GM21825 (cell line): ENCODE results near the gene GMDS.
"Not testable (repeated sequence)": the region's sequence is repeated elsewhere in the genome, so short reads cannot be mapped to it uniquely, and the experiment has no call there.

Experiments
- ATAC-seq: cut with Tn5 transposase; IDR thresholded peaks from one replicate; pipeline ENCODE4 v1.9.1; 2021; ENCODE audit warnings: mild to moderate bottlenecking, moderate library complexity; ENCODE audit not compliant: unreplicated experiment

The GMDS gene

GRCh38 chr6:1870251-1870650 is 375.2 kb downstream of the GMDS start:
- no peak for ATAC-seq

GRCh38 chr6:1869769-1870168 is 375.6 kb downstream of the GMDS start:
- ATAC-seq = no peak

DNA sequence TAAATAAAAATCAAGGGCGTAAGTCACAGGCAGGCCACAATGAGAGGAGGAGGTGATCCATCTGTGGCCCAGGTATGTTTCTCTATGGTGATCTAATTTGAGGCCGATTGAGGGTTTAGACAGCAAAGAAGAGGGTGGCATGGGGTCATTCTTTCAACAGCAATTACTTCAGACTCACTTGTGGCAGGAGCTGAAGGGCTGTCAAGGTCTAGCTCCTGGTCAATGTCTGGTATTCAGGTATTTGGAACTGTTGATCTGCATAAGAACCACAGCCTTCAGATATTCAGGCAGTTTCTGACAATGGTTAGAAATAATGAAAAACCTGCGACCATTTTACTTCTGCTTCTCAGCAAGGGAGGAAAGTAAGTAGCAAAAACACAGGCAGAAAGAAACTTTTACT is 376.1 kb downstream of the GMDS start:
- no peak for ATAC-seq

DNA sequence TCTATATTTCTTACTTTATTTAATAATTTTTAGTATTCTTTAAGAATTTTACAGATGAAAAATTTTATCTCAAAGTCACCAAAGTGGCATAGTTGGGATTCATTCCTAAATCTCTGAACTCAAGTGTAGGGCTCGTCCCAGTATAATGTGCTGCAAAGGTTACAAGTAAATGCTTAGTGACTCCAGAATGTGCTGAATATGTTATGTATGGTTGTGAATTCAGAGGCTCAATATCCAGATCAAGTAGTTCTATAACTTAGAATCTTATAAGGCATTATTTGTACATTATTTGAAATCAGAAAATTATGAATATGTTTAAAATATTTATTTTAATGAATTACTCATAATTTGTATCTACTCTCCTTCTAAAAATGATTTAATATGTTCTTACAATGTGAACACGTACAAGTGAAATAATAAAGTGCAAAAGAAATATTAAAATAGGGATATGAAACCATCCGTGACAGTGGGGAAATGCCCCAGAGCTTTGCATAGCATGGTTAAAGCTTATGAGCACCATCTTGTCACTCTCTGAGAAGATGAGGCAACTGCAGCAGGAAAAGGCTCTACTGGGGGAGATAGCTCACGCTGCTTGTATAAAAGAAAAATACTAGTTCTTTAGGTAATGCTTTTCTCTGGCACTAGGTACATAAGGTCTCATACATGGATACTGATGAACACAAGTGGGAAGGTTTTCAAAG is 376.7 kb downstream of the GMDS start:
- peak; percentile 90 for ATAC-seq

- no peak for ATAC-seq
These were observed 378.2 kb downstream of the GMDS start for GRCh38 chr6:1867197-1867596.

- ATAC-seq = no peak
These were observed 379.8 kb downstream of the GMDS start for GRCh38 chr6:1865585-1865984.

GRCh38 chr6:1864496-1864895 is 380.9 kb downstream of the GMDS start:
- ATAC-seq = no peak

- ATAC-seq = no peak
These were observed 383.0 kb downstream of the GMDS start for GRCh38 chr6:1862411-1862810.

DNA sequence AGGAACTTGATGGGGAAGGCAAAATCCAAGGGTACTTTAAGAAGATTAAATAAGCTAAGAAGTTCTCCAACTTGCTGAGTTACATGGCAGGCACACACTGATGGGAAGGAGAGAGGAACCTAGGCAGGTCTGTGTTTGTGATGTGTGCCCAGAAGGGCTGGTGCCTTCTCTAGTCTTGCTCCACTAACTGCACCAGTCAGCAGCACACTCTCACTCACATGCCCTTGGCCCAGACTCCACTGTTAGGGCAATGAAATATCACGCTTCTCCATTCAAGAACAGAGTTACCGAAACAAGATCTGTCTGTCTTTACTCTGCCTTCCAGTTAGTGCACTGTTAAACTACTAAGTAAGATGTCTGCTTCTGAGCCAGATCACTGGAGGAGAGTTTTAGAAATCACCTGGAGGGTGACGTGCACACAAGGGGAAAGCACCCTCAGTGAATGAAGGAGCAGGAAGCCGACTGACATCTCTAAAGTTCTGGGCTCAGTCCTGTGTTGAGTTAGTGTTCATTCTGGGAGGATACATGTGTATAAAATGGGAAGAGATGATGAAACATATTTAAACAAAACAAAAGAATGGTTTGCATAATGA is 384.6 kb downstream of the GMDS start:
- peak; percentile 45 for ATAC-seq

- no peak for ATAC-seq
These were observed 386.5 kb downstream of the GMDS start for GRCh38 chr6:1858859-1859258.

- ATAC-seq = no peak
These were observed 387.2 kb downstream of the GMDS start for GRCh38 chr6:1858196-1858595.

- peak; percentile 90 for ATAC-seq
These were observed 389.0 kb downstream of the GMDS start for GRCh38 chr6:1856381-1856780.

- ATAC-seq = no peak
These were observed 389.5 kb downstream of the GMDS start for GRCh38 chr6:1855890-1856289.

DNA sequence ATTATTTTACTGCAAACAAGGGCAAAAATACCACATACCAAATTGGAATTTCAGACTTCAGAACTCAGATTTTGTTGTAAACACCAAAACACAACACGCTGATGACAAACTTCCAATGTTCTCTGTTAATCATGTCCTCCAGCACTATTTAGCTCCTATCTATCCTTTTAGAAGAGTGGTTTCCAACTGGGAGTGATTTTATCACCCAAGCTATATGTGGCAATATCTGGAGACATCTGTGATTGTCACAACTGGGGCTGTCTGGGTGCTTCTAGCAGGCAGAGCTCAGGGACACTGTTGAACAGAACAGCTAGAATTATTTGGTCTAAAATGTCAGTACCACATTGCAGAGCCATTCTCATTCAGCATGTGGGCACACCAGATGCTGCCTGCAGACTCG is 391.1 kb downstream of the GMDS start:
- ATAC-seq = no peak

DNA sequence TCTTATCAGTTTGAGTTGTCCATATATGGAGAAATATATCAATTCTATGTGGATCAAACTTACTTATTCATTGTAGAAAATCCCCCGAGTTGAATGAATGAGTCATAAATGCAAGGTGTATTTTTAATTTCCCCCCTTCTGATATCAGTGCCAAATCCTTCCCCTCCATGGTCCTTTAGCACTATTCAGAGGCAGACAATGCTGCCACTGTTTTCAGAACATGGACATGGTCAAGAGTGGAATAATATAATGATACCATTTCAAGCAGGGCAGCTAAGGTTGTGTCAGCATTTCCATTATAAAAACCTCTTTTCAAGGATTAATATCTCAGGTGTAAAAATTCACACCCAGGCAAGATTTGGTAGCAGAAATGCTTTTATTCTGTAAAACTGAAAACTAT is 391.6 kb downstream of the GMDS start:
- no peak for ATAC-seq

- ATAC-seq = no peak
These were observed 393.5 kb downstream of the GMDS start for GRCh38 chr6:1851681-1852456.

DNA sequence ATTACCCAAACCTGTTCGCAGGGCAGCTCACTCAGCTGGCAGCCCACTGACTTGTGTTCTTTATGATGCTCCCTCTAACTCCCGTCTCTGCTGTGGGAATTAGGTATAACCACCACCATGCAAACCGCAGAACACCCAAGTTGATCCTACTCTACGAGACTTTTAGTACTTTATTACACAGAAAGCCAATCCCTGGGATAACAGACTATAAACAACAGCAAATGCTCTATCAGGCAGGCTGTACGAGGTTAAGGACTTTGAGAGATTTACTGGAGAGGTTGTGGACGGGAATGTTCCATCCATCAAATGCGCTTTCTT is 394.6 kb downstream of the GMDS start:
- no peak for ATAC-seq

- ATAC-seq = no peak
These were observed 395.1 kb downstream of the GMDS start for GRCh38 chr6:1850121-1850839.

GRCh38 chr6:1849691-1850090 is 395.7 kb downstream of the GMDS start:
- no peak for ATAC-seq

GRCh38 chr6:1848752-1849151 is 396.7 kb downstream of the GMDS start:
- no peak for ATAC-seq

DNA sequence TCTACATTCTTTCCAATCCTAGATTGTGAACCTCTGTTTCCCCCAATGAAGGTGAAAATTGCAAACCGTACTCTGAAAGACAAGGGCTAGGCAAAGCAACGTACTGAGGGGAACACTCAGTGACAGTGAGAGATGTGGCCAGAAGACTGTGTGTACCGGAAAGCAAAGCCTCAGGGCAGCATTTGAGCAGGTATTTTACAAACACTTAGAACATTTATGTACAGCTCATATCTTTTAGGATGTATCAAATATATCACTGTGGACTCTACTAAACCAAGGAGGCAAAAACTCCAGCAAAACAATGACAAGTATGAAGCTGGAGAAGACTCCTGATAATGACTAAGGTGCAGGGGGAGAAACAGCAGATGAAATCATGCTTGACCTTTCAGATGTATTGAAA is 398.8 kb downstream of the GMDS start:
- ATAC-seq = no peak

DNA sequence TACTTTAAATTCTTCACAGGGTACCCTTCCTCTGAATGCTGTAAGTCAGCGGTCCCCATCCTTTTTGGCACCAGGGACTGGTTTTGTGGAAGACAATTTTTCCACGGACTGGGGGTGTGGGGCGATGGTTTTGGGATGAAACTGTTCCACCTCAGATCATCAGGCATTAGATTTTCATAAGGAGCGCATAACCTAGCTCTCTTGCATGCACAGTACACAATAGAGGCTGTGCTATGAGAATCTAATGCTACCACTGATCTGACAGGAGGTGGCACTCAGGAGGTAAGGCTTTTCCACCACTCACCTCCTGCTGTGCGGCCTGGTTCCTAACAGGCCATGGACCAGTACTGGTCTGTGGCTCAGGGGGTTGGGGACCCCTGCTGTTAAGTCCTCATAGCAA is 399.9 kb downstream of the GMDS start:
- ATAC-seq = not testable (repeated sequence)
